Frontal cortex (tissue), 4 donors: Measurements from ENCODE around the gene SDK1. TPM values are rescaled to one million over a fixed set of nuclear protein-coding genes. Genes with fewer than 3 reads are reported as not detected.
A peak's percentile ranks its signal among the peaks of the same experiment; 100 is the strongest.
"Not testable (repeated sequence)": the region's sequence is repeated elsewhere in the genome, so short reads cannot be mapped to it uniquely, and the experiment has no call there.

Experiments used
- DNase-seq, 2 donors: peaks; one replicate each; pipeline ENCODE4 v3.0.0; 2012; ENCODE audit warnings: low spot score in 2 of 2
- FAIRE-seq: peaks from 2 replicates; lab custom pipeline; 2012; peaks lifted over from hg19 to GRCh38; lab: Jason Lieb, UNC
- total RNA-seq: library from RNA; depleted of rRNA; stranded (reverse); fragments of >200 nt; gene quantifications from one replicate; pipeline ENCODE4 v1.2.3, GENCODE V29; 2014
- donor health status: control.
- donor health status: control.
- donor health status: control.

SDK1 gene
- total RNA-seq, 1 donor from 2014 or later: 33.0 TPM

DNA sequence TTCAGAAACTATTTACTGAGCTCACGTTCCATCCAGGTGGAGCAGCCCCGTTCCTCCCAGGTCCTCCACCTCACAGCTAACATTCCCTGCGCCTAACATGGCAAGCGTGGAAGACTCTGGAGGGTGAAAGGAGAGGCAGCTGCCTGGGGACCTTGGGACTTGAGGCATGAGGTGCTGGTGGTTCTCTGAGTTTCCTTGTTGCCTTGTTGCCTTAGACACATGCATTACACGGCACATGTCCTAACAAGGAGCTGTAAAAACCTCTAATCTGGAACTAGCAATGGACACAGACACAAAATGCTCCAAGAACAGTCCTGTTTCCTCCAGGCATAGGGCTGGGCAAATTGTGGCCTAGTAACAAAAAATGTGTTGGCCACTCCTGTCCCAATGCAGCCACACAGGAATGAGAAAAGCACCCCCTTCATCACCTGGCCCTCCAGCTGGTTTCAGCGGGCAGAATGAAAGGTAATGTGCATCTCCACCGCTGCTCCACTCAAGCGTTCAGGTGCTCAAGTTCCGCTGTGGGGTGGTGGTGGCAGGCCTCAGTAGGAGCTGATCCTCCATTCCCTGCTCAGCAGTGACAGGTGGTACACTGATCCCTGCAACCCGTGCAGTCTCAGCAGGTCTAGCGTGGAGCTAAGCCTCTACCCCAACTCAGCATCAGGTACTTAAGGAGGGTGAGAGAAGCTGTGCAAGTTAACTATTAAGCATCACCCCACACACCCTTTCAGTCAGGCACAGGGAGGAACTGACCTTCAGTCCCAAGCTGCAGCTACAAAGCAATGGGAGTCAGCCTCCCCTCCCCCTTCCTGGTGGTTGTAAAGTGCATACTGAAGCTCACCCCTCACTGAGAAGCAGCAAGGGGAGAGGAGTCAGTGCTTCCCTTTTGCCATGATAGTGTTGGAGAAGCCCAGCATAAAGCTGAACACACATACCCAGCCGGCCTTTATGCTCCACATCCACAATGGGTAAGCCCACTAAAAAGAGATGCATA is 382.8 kb downstream of the SDK1 start:
- no peak for FAIRE-seq
- DNase-seq: no peak

GRCh38 chr7:3688071-3688470 is 387.0 kb downstream of the SDK1 start:
- FAIRE-seq (no peak), DNase-seq (no peak)

- DNase-seq (no peak), FAIRE-seq (no peak)
Observed at GRCh38 chr7:3688842-3689241, 387.8 kb downstream of the SDK1 start.

GRCh38 chr7:3691478-3692158 is 390.6 kb downstream of the SDK1 start:
- FAIRE-seq (no peak), DNase-seq (no peak)

DNA sequence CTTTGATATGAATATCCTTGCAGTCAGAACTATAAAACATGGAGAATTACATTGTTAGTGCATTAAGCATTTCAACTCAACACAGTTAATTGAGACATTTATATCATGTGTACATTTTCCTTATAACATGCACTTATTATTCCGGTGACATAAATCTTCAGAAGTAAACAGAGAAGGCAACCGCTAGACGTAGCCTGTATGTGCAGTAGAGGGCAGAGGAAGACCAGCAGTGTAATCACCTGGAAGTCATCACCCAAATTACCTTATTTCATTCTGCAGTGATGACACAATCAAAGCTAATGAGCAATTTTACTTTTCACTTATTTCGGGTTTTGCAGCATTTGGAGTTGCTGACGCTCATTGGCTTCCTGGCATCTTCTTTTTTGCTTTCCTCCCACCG is 394.6 kb downstream of the SDK1 start:
- DNase-seq (peak in 1 of 2 donors; percentile 6), FAIRE-seq (no peak)

- FAIRE-seq: no peak
Observed at GRCh38 chr7:3696113-3696512, 395.1 kb downstream of the SDK1 start.

DNA sequence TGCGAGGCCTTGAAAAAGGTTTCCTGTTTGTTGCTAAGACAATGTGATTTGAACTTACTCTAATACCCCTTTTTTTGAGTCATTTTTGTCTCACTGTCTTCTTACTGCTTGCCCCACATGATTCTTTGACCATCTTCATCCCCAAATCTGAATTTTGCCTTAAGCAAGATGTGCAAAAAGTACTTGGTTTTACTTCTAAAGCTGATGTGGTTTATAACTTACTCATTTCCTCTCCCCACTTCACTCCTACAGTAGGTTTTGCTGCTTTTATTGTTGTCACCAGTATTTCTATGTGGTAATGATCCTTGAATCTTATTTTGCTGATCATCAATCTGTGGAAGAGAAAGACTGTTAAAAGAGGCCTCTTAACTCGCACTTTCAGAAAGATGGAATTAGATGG is 396.4 kb downstream of the SDK1 start:
- no peak for FAIRE-seq
- DNase-seq: no peak

More at GRCh38 chr7:3696113-3696512, 395.1 kb downstream of the SDK1 start:
- DNase-seq: no peak

GRCh38 chr7:3705258-3705657 is 404.2 kb downstream of the SDK1 start:
- no peak for DNase-seq
- FAIRE-seq: peak; percentile 31

GRCh38 chr7:3706091-3706490 is 405.0 kb downstream of the SDK1 start:
- not testable (repeated sequence) for FAIRE-seq, DNase-seq

- FAIRE-seq (no peak), DNase-seq (no peak)
Observed at GRCh38 chr7:3710122-3710521, 409.1 kb downstream of the SDK1 start.

- FAIRE-seq (no peak), DNase-seq (no peak)
Observed at GRCh38 chr7:3710531-3710930, 409.5 kb downstream of the SDK1 start.

GRCh38 chr7:3712841-3713240 is 411.8 kb downstream of the SDK1 start:
- no peak for FAIRE-seq
- DNase-seq: no peak

GRCh38 chr7:3721422-3721821 is 420.4 kb downstream of the SDK1 start:
- DNase-seq (no peak), FAIRE-seq (no peak)

GRCh38 chr7:3722396-3722922 is 421.4 kb downstream of the SDK1 start:
- FAIRE-seq: no peak
- no peak for DNase-seq

GRCh38 chr7:3725155-3726059 is 424.4 kb downstream of the SDK1 start:
- FAIRE-seq (no peak), DNase-seq (no peak)

GRCh38 chr7:3730276-3730675 is 429.2 kb downstream of the SDK1 start:
- no peak for FAIRE-seq
- DNase-seq: no peak

DNA sequence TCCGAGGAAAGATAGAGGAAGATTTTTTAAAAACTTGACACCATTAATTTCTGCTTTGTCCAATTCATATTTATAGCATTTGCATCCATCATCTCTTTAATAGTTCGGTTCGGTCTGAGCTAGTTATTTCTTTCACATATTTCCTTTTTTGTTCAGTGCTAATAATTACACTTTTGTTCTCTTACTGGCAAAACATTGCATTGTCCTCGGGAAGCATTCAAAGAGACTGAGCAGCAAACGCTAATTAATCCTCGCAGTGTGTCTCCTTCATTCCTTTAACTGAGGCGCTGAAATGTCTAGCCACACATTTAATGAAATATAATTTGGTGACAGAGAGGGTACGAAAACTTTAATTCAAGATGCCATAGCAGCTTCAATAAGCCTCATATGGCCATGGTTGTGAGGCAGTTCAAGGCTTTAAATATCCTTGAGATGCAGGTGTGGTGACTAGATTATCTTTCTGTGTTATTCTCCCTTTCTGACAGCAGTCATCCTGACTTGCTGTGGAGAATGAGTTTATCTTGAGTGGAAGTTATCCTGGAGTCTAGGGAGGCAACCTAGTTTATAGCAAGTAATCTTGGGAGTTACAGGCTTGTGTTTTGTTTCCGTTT is 431.4 kb downstream of the SDK1 start:
- FAIRE-seq: peak; percentile 45
- no peak for DNase-seq

DNA sequence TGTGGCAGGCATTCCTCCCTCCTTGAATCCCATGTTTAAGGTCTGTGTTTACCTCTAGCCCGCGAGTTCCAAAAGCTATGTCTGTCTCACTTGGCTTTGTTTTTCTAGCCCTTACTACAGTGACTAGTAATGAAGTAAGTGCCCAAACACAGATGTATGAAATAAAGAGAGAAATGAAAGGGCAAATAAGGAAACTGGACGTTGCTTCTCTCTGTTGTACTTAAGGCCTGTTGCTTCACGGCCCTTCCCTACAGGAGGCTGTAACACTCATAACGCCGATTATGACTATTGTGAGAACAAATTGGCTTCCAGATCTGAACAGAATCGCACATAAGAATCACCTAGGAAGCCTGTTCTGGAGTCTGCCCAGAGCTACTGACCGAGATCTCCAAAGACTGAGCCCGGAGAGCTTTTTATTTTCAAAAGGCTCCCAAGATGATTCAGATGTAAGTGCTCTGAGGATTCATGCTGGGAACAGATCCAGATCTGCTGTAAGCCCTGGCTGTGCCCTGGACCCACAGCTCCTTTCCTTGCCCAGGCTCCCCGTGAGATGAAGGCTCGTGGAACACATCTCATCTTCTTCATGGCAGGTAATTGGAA is 432.6 kb downstream of the SDK1 start:
- DNase-seq (no peak), FAIRE-seq (no peak)

- no peak for FAIRE-seq
Observed at GRCh38 chr7:3738964-3739363, 437.9 kb downstream of the SDK1 start.

More at GRCh38 chr7:3738964-3739363, 437.9 kb downstream of the SDK1 start:
- DNase-seq: no peak
